ENCODE data around the gene SHH. TPM values are rescaled to one million over a fixed set of nuclear protein-coding genes. Genes with fewer than 3 reads are reported as not detected.

Gene SHH
- total RNA-seq, 1 donor from 2014 or later: 0.16 TPM

- no peak for TF ChIP-seq EZH2 (IDR thresholded peaks at IDR 0.05; ENCODE audit: insufficient read depth, low read length)
- TF ChIP-seq CTCF (IDR thresholded peaks at IDR 0.05; ENCODE audit: insufficient read depth, low read depth, low read length): no peak
- DNase-seq (ENCODE audit: low read depth) (no peak), FAIRE-seq (no peak)
- Histone ChIP-seq H3K9me3 (ENCODE audit: insufficient read depth, low read depth, low read length) (no peaks in the 10 kb centered on the region), H3K36me3 (ENCODE audit: insufficient read depth, low read length) (peaks cover 8% of the 10 kb centered on the region), H3K4me3 (ENCODE audit: insufficient read depth, low read depth, low read length) (no peak overlapping the region), H3K27me3 (ENCODE audit: insufficient read depth, low read length) (no peaks in the 10 kb centered on the region), H4K20me1 (ENCODE audit: insufficient read depth, low read length) (peaks cover 75% of the 10 kb centered on the region), H3K9ac (ENCODE audit: low read length) (no peak overlapping the region), H3K79me2 (ENCODE audit: insufficient read depth, low read length) (peaks cover 55% of the 10 kb centered on the region), H3K27ac (ENCODE audit: low read depth, low read length) (no peak overlapping the region), H2AFZ (ENCODE audit: low read depth, low read length) (no peak overlapping the region), H3K4me1 (ENCODE audit: insufficient read depth, low read length) (peaks cover 8% of the 10 kb centered on the region), H3K4me2 (ENCODE audit: low read length) (no peak overlapping the region)
- Mint-ChIP-seq H3K4me1 (ENCODE audit: low read depth, unreplicated experiment) (peaks cover 12% of the 10 kb centered on the region), H3K9me3 (ENCODE audit: unreplicated experiment) (peaks cover 2% of the 10 kb centered on the region), H3K4me3 (ENCODE audit: unreplicated experiment) (no peak overlapping the region), H3K36me3 (ENCODE audit: low read depth, unreplicated experiment) (peaks cover 15% of the 10 kb centered on the region), H3K27ac (ENCODE audit: unreplicated experiment) (no peak overlapping the region), H3K27me3 (ENCODE audit: low read depth, unreplicated experiment) (no peaks in the 10 kb centered on the region)
These were observed 50.2 kb downstream of the SHH start for GRCh38 chr7:155762036-155762435.

GRCh38 chr7:155761162-155761561, 51.1 kb downstream of the SHH start:
- Histone ChIP-seq H3K9ac (ENCODE audit: low read length) (no peak overlapping the region), H3K27me3 (ENCODE audit: insufficient read depth, low read length) (no peaks in the 10 kb centered on the region), H3K79me2 (ENCODE audit: insufficient read depth, low read length) (peaks cover 62% of the 10 kb centered on the region), H3K4me3 (ENCODE audit: insufficient read depth, low read depth, low read length) (no peak overlapping the region), H3K36me3 (ENCODE audit: insufficient read depth, low read length) (peaks cover 7% of the 10 kb centered on the region), H3K4me1 (ENCODE audit: insufficient read depth, low read length) (peaks cover 8% of the 10 kb centered on the region), H3K4me2 (ENCODE audit: low read length) (no peak overlapping the region), H3K27ac (ENCODE audit: low read depth, low read length) (no peak overlapping the region), H2AFZ (ENCODE audit: low read depth, low read length) (no peak overlapping the region), H4K20me1 (ENCODE audit: insufficient read depth, low read length) (peaks cover 82% of the 10 kb centered on the region), H3K9me3 (ENCODE audit: insufficient read depth, low read depth, low read length) (no peaks in the 10 kb centered on the region)
- H3K36me3 Mint-ChIP-seq (ENCODE audit: low read depth, unreplicated experiment): peaks cover 15% of the 10 kb centered on the region
- FAIRE-seq: no peak
- H3K9me3 Mint-ChIP-seq (ENCODE audit: unreplicated experiment): peaks cover 2% of the 10 kb centered on the region
- no peaks in the 10 kb centered on the region for H3K27me3 Mint-ChIP-seq (ENCODE audit: low read depth, unreplicated experiment)
- H3K27ac Mint-ChIP-seq (ENCODE audit: unreplicated experiment): no peak overlapping the region
- TF ChIP-seq CTCF (IDR thresholded peaks at IDR 0.05; ENCODE audit: insufficient read depth, low read depth, low read length) (no peak), EZH2 (IDR thresholded peaks at IDR 0.05; ENCODE audit: insufficient read depth, low read length) (no peak)
- peaks cover 12% of the 10 kb centered on the region for H3K4me1 Mint-ChIP-seq (ENCODE audit: low read depth, unreplicated experiment)
- no peak for DNase-seq (ENCODE audit: low read depth)
- no peak overlapping the region for H3K4me3 Mint-ChIP-seq (ENCODE audit: unreplicated experiment)

- H3K9me3 Mint-ChIP-seq (ENCODE audit: unreplicated experiment): peaks cover 2% of the 10 kb centered on the region
- H3K27me3 Mint-ChIP-seq (ENCODE audit: low read depth, unreplicated experiment): no peaks in the 10 kb centered on the region
- no peak overlapping the region for H3K4me2 ChIP-seq (ENCODE audit: low read length)
- H2AFZ ChIP-seq (ENCODE audit: low read depth, low read length): no peak overlapping the region
- FAIRE-seq: no peak
- H3K27me3 ChIP-seq (ENCODE audit: insufficient read depth, low read length): no peaks in the 10 kb centered on the region
- no peak overlapping the region for H3K27ac Mint-ChIP-seq (ENCODE audit: unreplicated experiment)
- H3K79me2 ChIP-seq (ENCODE audit: insufficient read depth, low read length): peaks cover 74% of the 10 kb centered on the region
- H3K36me3 Mint-ChIP-seq (ENCODE audit: low read depth, unreplicated experiment): peaks cover 15% of the 10 kb centered on the region
- H3K36me3 ChIP-seq (ENCODE audit: insufficient read depth, low read length): peaks cover 3% of the 10 kb centered on the region
- no peak overlapping the region for H3K4me3 ChIP-seq (ENCODE audit: insufficient read depth, low read depth, low read length)
- peaks cover 12% of the 10 kb centered on the region for H3K4me1 Mint-ChIP-seq (ENCODE audit: low read depth, unreplicated experiment)
- H3K9ac ChIP-seq (ENCODE audit: low read length): no peak overlapping the region
- no peak overlapping the region for H3K4me3 Mint-ChIP-seq (ENCODE audit: unreplicated experiment)
- TF ChIP-seq EZH2 (IDR thresholded peaks at IDR 0.05; ENCODE audit: insufficient read depth, low read length) (no peak), CTCF (IDR thresholded peaks at IDR 0.05; ENCODE audit: insufficient read depth, low read depth, low read length) (no peak)
- H3K27ac ChIP-seq (ENCODE audit: low read depth, low read length): no peak overlapping the region
- H3K4me1 ChIP-seq (ENCODE audit: insufficient read depth, low read length): peaks cover 8% of the 10 kb centered on the region
- DNase-seq (ENCODE audit: low read depth): no peak
- peaks cover 85% of the 10 kb centered on the region for H4K20me1 ChIP-seq (ENCODE audit: insufficient read depth, low read length)
- H3K9me3 ChIP-seq (ENCODE audit: insufficient read depth, low read depth, low read length): no peaks in the 10 kb centered on the region
These were observed 52.4 kb downstream of the SHH start for GRCh38 chr7:155759740-155760430.
